Mesendoderm (in vitro differentiated cells): Measurements from ENCODE around the gene CHD9.

Experiments used
- DNase-seq: peaks from one replicate; pipeline ENCODE4 v3.0.0; 2013
- H2AK5ac ChIP-seq: 2 replicates; pipeline ENCODE4 v1.6.1; 2013; ENCODE audit warnings: low read length, inconsistent platforms
- H2BK120ac ChIP-seq: 2 replicates; pipeline ENCODE4 v1.6.1; 2013; ENCODE audit warnings: low read depth, mild to moderate bottlenecking, low read length, moderate library complexity, mixed read lengths
- H2BK15ac ChIP-seq: replicated peaks from 2 replicates; pipeline ENCODE4 v1.6.1; 2013; ENCODE audit warnings: low read depth, mild to moderate bottlenecking, moderate library complexity
- H2BK5ac ChIP-seq: 2 replicates; pipeline ENCODE4 v1.6.1; 2013; ENCODE audit warnings: low read length, inconsistent platforms
- H3K18ac ChIP-seq: 2 replicates; pipeline ENCODE4 v1.6.1; 2013; ENCODE audit warnings: mild to moderate bottlenecking, low read length, mixed read lengths
- H3K23ac ChIP-seq: one replicate; pipeline ENCODE4 v1.6.1; 2013; ENCODE audit warnings: low read length
- H3K27ac ChIP-seq: 2 replicates; pipeline ENCODE4 v1.5.1; 2013; ENCODE audit warnings: low read depth, mild to moderate bottlenecking, inconsistent platforms, low read length, moderate library complexity
- H3K27me3 ChIP-seq: 2 replicates; pipeline ENCODE4 v1.6.1; 2013; ENCODE audit warnings: low read length, control low read depth, mild to moderate bottlenecking, inconsistent platforms; ENCODE audit not compliant: insufficient read depth, poor library complexity
- H3K36me3 ChIP-seq: 2 replicates; pipeline ENCODE4 v1.6.1; 2013; ENCODE audit warnings: low read length, inconsistent platforms; ENCODE audit not compliant: control insufficient read depth, insufficient read depth
- H3K4ac ChIP-seq: one replicate; pipeline ENCODE4 v1.6.1; 2013; ENCODE audit warnings: low read depth, mild to moderate bottlenecking, low read length, moderate library complexity
- H3K4me1 ChIP-seq: 2 replicates; pipeline ENCODE4 v1.6.1; 2013; ENCODE audit warnings: low read depth, low read length, inconsistent platforms; ENCODE audit not compliant: control insufficient read depth
- H3K4me2 ChIP-seq: 2 replicates; pipeline ENCODE4 v1.6.1; 2013; ENCODE audit warnings: low read length
- H3K4me3 ChIP-seq: 2 replicates; pipeline ENCODE4 v1.5.1; 2013; ENCODE audit warnings: mild to moderate bottlenecking, low read length
- H3K56ac ChIP-seq: one replicate; pipeline ENCODE4 v1.6.1; 2013; ENCODE audit warnings: low read length
- H3K79me1 ChIP-seq: 2 replicates; pipeline ENCODE4 v1.6.1; 2013; ENCODE audit warnings: low read length, inconsistent platforms
- H3K79me2 ChIP-seq: 2 replicates; pipeline ENCODE4 v1.6.1; 2013; ENCODE audit warnings: mild to moderate bottlenecking, low read length; ENCODE audit not compliant: control insufficient read depth, insufficient read depth
- H3K9ac ChIP-seq: 2 replicates; pipeline ENCODE4 v1.6.1; 2013; ENCODE audit warnings: low read length, inconsistent platforms
- H4K5ac ChIP-seq: one replicate; pipeline ENCODE4 v1.6.1; 2013; ENCODE audit warnings: low read length
- H4K8ac ChIP-seq: one replicate; pipeline ENCODE4 v1.6.1; 2013; ENCODE audit warnings: low read depth, mild to moderate bottlenecking, control low read depth, low read length, moderate library complexity
- WGBS: extraction: QIAGEN DNeasy Blood & Tissue Kit; methylation state at CpG from one replicate; pipeline ENCODE4 v1.1.7; 2013; ENCODE audit warnings: low lambda C conversion rate, missing lambda C conversion rate; ENCODE audit not compliant: insufficient coverage; ENCODE audit errors: extremely low coverage; 5-methylcytosine and 5-hydroxymethylcytosine counted together

CHD9 gene

DNA sequence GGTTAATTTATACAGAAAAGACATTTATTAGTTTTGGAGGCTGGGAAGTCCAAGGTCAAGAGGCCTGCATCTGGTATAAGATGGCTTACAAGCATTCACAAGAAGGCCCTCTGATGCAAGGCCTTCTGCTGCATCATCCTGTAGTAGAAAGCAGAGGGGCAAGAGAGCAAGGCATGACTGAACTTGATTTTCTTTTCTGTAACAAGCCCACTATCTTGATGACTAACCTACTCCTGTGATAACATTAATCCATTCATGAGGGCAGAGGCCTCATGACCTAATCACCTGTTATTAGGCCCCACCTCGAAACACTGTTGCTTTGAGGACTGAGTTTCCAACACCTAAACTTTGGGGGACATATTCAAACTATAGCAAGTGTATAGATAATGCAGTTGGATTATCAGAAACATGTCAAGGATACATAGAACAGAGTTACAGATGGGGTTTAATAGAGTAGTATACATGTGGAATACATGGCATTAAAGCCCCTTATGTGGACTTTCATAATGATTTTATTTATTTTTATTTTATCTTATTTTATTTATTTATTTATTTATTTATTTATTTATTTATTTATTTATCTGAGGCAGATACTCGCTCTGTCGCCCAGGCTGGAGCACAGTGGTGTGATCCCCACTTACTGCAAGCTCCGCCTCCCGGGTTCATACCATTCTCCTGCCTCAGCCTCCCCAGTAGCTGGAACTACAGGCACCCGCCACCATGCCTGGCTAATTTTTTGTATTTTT, 88.2 kb downstream of the CHD9 start:
- H3K23ac ChIP-seq = no peak overlapping the region
- no peaks in the 10 kb centered on the region for H3K4me1 ChIP-seq
- no peaks in the 10 kb centered on the region for H3K79me1 ChIP-seq
- H3K27me3 ChIP-seq = no peaks in the 10 kb centered on the region
- no CpG with 5 or more reads among the region's 6 CpGs for WGBS
- no peak overlapping the region for H3K27ac ChIP-seq
- H4K5ac ChIP-seq = no peak overlapping the region
- no peak overlapping the region for H3K4ac ChIP-seq
- no peak for DNase-seq
- no peak overlapping the region for H3K18ac ChIP-seq
- no peak overlapping the region for H2BK120ac ChIP-seq
- H3K79me2 ChIP-seq = no peaks in the 10 kb centered on the region
- no peak overlapping the region for H2BK5ac ChIP-seq
- H2AK5ac ChIP-seq = no peak overlapping the region
- H3K4me2 ChIP-seq = no peak overlapping the region
- H3K4me3 ChIP-seq = no peak overlapping the region
- no peak overlapping the region for H4K8ac ChIP-seq
- H3K9ac ChIP-seq = no peak overlapping the region
- no peak overlapping the region for H2BK15ac ChIP-seq
- no peaks in the 10 kb centered on the region for H3K36me3 ChIP-seq
- H3K56ac ChIP-seq = no peak overlapping the region

DNA sequence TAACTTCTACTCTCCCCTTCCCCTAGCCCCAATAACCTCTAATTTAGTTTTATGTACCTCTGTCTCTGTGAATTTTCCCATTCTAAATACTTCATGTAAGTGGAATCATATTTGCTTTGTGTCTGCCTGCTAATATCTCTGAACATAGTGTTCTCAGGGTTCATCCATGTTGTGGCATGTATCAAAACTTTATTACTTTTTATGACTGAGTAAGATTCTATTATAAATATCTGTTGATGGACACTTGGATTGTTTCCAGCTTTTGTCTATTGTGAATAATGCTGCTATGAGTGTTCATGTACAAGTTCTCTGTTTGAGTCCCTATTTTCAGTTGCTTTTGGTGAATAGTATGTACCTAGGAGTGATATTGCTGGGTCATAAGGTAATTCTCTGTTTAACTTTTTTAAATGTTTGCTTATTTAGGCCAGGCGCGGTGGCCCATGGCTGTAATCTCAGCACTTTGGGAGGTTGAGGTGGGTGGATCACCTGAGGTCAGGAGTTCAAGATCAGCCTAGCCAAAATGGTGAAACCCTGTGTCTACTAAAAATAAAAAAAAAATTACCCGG, 92.8 kb downstream of the CHD9 start:
- no peaks in the 10 kb centered on the region for H3K79me2 ChIP-seq
- no CpG with 5 or more reads among the region's 3 CpGs for WGBS
- no peak overlapping the region for H3K18ac ChIP-seq
- H2BK120ac ChIP-seq = no peak overlapping the region
- no peak overlapping the region for H3K56ac ChIP-seq
- H2BK5ac ChIP-seq = no peak overlapping the region
- H2AK5ac ChIP-seq = no peak overlapping the region
- no peak overlapping the region for H3K9ac ChIP-seq
- peaks cover 2% of the 10 kb centered on the region for H3K79me1 ChIP-seq
- H2BK15ac ChIP-seq = no peak overlapping the region
- no peak overlapping the region for H4K5ac ChIP-seq
- H3K36me3 ChIP-seq = no peaks in the 10 kb centered on the region
- no peak overlapping the region for H3K4me3 ChIP-seq
- no peak overlapping the region for H3K27ac ChIP-seq
- no peak for DNase-seq
- H3K4me1 ChIP-seq = no peaks in the 10 kb centered on the region
- H3K27me3 ChIP-seq = no peaks in the 10 kb centered on the region
- no peak overlapping the region for H3K23ac ChIP-seq
- no peak overlapping the region for H3K4ac ChIP-seq
- no peak overlapping the region for H4K8ac ChIP-seq
- no peak overlapping the region for H3K4me2 ChIP-seq

DNA sequence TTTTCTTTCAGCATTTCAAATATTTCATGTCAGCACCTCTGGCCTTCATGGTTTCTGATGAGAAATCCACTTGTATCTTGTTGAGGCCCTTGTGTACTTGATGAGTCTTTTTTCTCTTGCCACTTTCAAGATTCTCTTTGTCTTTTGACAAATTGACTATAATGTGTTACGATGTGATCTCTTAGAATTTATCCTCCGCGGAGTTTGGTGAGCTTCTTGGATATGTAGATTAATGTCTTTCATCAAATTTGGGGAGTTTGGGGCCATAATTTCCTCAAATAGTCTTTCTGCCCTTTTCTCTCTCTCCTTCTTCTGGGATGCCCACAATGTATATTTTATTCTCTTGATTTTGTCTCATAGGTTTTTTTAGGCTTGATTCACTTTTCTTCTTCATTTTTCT, 96.0 kb downstream of the CHD9 start:
- no CpG with 5 or more reads among the region's 3 CpGs for WGBS
- Histone ChIP-seq H2BK5ac (no peak overlapping the region), H2AK5ac (no peak overlapping the region), H2BK15ac (no peak overlapping the region), H3K4me3 (no peak overlapping the region), H3K27me3 (no peaks in the 10 kb centered on the region), H2BK120ac (no peak overlapping the region), H3K18ac (no peak overlapping the region), H3K23ac (no peak overlapping the region), H3K79me2 (no peaks in the 10 kb centered on the region), H3K56ac (no peak overlapping the region), H3K79me1 (peaks cover 2% of the 10 kb centered on the region), H3K4me1 (no peaks in the 10 kb centered on the region), H3K9ac (no peak overlapping the region), H3K4me2 (no peak overlapping the region), H4K8ac (no peak overlapping the region), H4K5ac (no peak overlapping the region), H3K36me3 (no peaks in the 10 kb centered on the region), H3K4ac (no peak overlapping the region), H3K27ac (no peak overlapping the region)
- no peak for DNase-seq

DNA sequence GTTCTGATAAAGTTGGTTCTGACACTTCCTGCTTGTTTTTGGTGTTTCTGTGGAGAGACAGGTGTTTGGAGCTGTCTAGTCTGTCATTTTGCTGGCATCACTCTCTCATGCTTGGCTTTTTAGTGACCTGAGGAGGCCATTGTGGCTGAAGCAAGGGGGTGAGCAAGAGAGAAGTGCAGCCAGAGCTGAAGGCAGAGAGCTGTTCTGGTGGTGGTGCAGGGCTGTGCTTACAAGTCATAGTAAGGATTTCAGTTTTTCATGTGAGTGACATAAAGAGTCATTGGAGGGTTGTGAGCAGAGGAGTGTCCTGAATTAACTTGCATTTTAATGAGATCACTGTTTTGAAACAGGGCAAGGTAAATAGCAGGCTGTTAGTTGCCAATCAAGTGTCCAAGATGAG, 97.5 kb downstream of the CHD9 start:
- Histone ChIP-seq H2BK5ac (no peak overlapping the region), H2BK120ac (no peak overlapping the region), H3K23ac (no peak overlapping the region), H3K4ac (no peak overlapping the region), H3K79me1 (peaks cover 2% of the 10 kb centered on the region), H4K5ac (no peak overlapping the region), H3K27me3 (no peaks in the 10 kb centered on the region), H3K9ac (no peak overlapping the region), H2AK5ac (no peak overlapping the region), H3K56ac (no peak overlapping the region), H3K18ac (no peak overlapping the region), H3K4me1 (no peaks in the 10 kb centered on the region), H3K27ac (no peak overlapping the region), H4K8ac (no peak overlapping the region), H3K4me3 (no peak overlapping the region), H3K79me2 (no peaks in the 10 kb centered on the region), H3K36me3 (no peaks in the 10 kb centered on the region), H3K4me2 (no peak overlapping the region), H2BK15ac (no peak overlapping the region)
- DNase-seq = no peak

DNA sequence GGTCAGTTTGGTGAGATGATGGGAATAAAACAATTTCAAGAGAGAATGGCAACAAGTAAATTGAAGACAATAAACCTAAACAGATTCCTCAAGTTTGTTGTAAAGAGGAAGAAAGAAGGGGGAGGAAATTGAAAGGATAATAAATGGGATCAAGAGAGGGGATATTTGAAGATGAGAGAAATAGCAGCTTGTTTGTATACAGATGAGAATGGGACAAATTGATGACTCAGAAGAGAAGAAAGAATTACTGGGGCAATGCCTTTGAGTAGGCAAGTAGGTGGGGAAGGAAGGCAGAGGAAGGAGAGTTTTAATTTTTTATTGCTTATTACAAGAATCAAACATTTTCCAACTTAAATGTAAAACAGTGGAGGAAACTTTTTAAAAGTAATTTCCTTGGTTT, 98.3 kb downstream of the CHD9 start:
- H3K9ac ChIP-seq = no peak overlapping the region
- H2BK120ac ChIP-seq = no peak overlapping the region
- no peak overlapping the region for H2AK5ac ChIP-seq
- H4K8ac ChIP-seq = no peak overlapping the region
- H3K23ac ChIP-seq = no peak overlapping the region
- H3K56ac ChIP-seq = no peak overlapping the region
- no peak for DNase-seq
- no peak overlapping the region for H3K4ac ChIP-seq
- H3K27me3 ChIP-seq = no peaks in the 10 kb centered on the region
- no peak overlapping the region for H4K5ac ChIP-seq
- H3K36me3 ChIP-seq = no peaks in the 10 kb centered on the region
- H3K4me3 ChIP-seq = no peak overlapping the region
- no peaks in the 10 kb centered on the region for H3K79me2 ChIP-seq
- no peak overlapping the region for H3K4me2 ChIP-seq
- H3K18ac ChIP-seq = no peak overlapping the region
- H3K27ac ChIP-seq = no peak overlapping the region
- no peak overlapping the region for H2BK15ac ChIP-seq
- peaks cover 2% of the 10 kb centered on the region for H3K79me1 ChIP-seq
- no peak overlapping the region for H2BK5ac ChIP-seq
- no peaks in the 10 kb centered on the region for H3K4me1 ChIP-seq

DNA sequence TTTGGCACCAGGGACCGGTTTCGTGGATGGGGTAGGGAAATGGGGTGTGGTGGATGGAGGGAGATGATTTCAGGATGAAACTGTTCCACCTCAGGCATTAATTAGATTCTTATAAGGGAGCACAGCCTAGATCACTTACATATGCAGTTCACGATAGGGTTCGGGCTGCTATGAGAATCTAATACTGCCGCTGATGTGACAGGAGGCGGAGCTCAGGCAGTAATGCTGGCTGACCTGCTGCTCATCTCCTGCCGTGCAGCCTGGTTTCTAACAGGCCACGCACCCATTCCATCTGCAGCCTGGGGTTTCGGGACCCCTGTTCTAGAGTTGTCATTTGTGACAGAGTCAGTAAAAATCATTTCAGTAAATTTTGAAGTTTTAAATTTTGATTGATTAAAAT, 99.7 kb downstream of the CHD9 start:
- no peak overlapping the region for H3K27ac ChIP-seq
- no peak overlapping the region for H3K56ac ChIP-seq
- no peak overlapping the region for H2BK5ac ChIP-seq
- H2AK5ac ChIP-seq = no peak overlapping the region
- no peak overlapping the region for H3K9ac ChIP-seq
- no peak for DNase-seq
- no peak overlapping the region for H4K5ac ChIP-seq
- no peak overlapping the region for H3K23ac ChIP-seq
- H3K18ac ChIP-seq = no peak overlapping the region
- no peaks in the 10 kb centered on the region for H3K79me2 ChIP-seq
- no peak overlapping the region for H4K8ac ChIP-seq
- H2BK15ac ChIP-seq = no peak overlapping the region
- H2BK120ac ChIP-seq = no peak overlapping the region
- H3K4me2 ChIP-seq = no peak overlapping the region
- H3K4me1 ChIP-seq = no peaks in the 10 kb centered on the region
- WGBS = no CpG with 5 or more reads among the region's 9 CpGs
- H3K36me3 ChIP-seq = no peaks in the 10 kb centered on the region
- no peak overlapping the region for H3K4me3 ChIP-seq
- H3K4ac ChIP-seq = no peak overlapping the region
- no peaks in the 10 kb centered on the region for H3K27me3 ChIP-seq
- H3K79me1 ChIP-seq = peaks cover 2% of the 10 kb centered on the region
